ENCODE results near the gene ANKLE1. TPM values are rescaled to one million over a fixed set of nuclear protein-coding genes. Genes with fewer than 3 reads are reported as not detected.

Gene ANKLE1
- total RNA-seq, 4 donors from 2014 or later: 0.39 to 0.81 TPM; not detected in 2

GRCh38 chr19:17322854-17323253, 41.2 kb downstream of the ANKLE1 start:
- Histone ChIP-seq H3K4me1 (peaks cover 0 to 46% (median 0%) of the 10 kb centered on the region in 3 donors), H3K27me3 (no peaks in the 10 kb centered on the region)
- no peak for ATAC-seq

GRCh38 chr19:17323300-17323963, 41.7 kb downstream of the ANKLE1 start:
- ATAC-seq: no peak
- TF ChIP-seq POLR2AphosphoS5 (IDR thresholded peaks at IDR 0.05): no peak
- no peak for TF ChIP-seq EP300 (IDR thresholded peaks at IDR 0.05)
- TF ChIP-seq POLR2A (IDR thresholded peaks at IDR 0.05): no peak
- no peak for TF ChIP-seq CTCF (IDR thresholded peaks at IDR 0.05)
- Histone ChIP-seq H3K27me3 (no peaks in the 10 kb centered on the region), H3K36me3 (peaks cover 0 to 57% of the 10 kb centered on the region in 2 donors), H3K4me1 (peaks cover 0 to 52% (median 0%) of the 10 kb centered on the region in 3 donors), H3K4me3 (peak overlapping the region in 1 of 2 donors; percentile 4), H3K9me3 (no peaks in the 10 kb centered on the region), H3K27ac (peak overlapping the region in 1 of 4 donors; percentile 19)
- WGBS, 2 donors (ENCODE audit: low coverage in 1 of 2): 57% methylated on average over 3 of the region's 56 CpGs; no CpG with 5 or more reads in 1 of the 2 donors

More at GRCh38 chr19:17322854-17323253, 41.2 kb downstream of the ANKLE1 start:
- Histone ChIP-seq H3K36me3 (peaks cover 0 to 62% of the 10 kb centered on the region in 2 donors), H3K9me3 (no peaks in the 10 kb centered on the region), H3K27ac (no peak overlapping the region), H3K4me3 (no peak overlapping the region)
- no peak for TF ChIP-seq CTCF (IDR thresholded peaks at IDR 0.05)
- no peak for TF ChIP-seq POLR2A (IDR thresholded peaks at IDR 0.05)
- TF ChIP-seq POLR2AphosphoS5 (IDR thresholded peaks at IDR 0.05): no peak
- TF ChIP-seq EP300 (IDR thresholded peaks at IDR 0.05): no peak
- WGBS, 2 donors (ENCODE audit: low coverage in 1 of 2): 54% methylated on average over 3 of the region's 10 CpGs; no CpG with 5 or more reads in 1 of the 2 donors

GRCh38 chr19:17323964-17324332, 42.2 kb downstream of the ANKLE1 start:
- no peak for ATAC-seq
- no peak for TF ChIP-seq POLR2AphosphoS5 (IDR thresholded peaks at IDR 0.05)
- TF ChIP-seq CTCF (IDR thresholded peaks at IDR 0.05): no peak
- no peak for TF ChIP-seq POLR2A (IDR thresholded peaks at IDR 0.05)
- Histone ChIP-seq H3K27ac (peak overlapping the region in 1 of 4 donors; percentile 19), H3K36me3 (peaks cover 0 to 51% of the 10 kb centered on the region in 2 donors), H3K4me3 (peak overlapping the region in 1 of 2 donors; percentile 4), H3K27me3 (peaks cover 3% of the 10 kb centered on the region), H3K9me3 (no peaks in the 10 kb centered on the region), H3K4me1 (peaks cover 0 to 57% (median 5%) of the 10 kb centered on the region in 3 donors)
- WGBS, 2 donors (ENCODE audit: low coverage in 1 of 2): no CpG with 5 or more reads among the region's 7 CpGs

- H3K36me3 ChIP-seq: peaks cover 0 to 48% of the 10 kb centered on the region in 2 donors
- 60% methylated on average over 2 of the region's 28 CpGs; no CpG with 5 or more reads in 1 of the 2 donors for WGBS, 2 donors (ENCODE audit: low coverage in 1 of 2)
- H3K4me3 ChIP-seq: no peak overlapping the region
Observed at GRCh38 chr19:17324357-17325114, 42.8 kb downstream of the ANKLE1 start.

More at GRCh38 chr19:17324357-17325114, 42.8 kb downstream of the ANKLE1 start:
- no peaks in the 10 kb centered on the region for H3K9me3 ChIP-seq
- no peak overlapping the region for H3K27ac ChIP-seq
- peaks cover 0 to 63% (median 10%) of the 10 kb centered on the region in 3 donors for H3K4me1 ChIP-seq
- TF ChIP-seq EP300 (IDR thresholded peaks at IDR 0.05) (no peak), CTCF (IDR thresholded peaks at IDR 0.05) (no peak), POLR2AphosphoS5 (IDR thresholded peaks at IDR 0.05) (no peak), POLR2A (IDR thresholded peaks at IDR 0.05) (no peak)
- ATAC-seq: no peak
- peaks cover 9% of the 10 kb centered on the region for H3K27me3 ChIP-seq
